B cell (primary cell): ENCODE measurements around the gene PRAMEF14. TPM values are rescaled to one million over a fixed set of nuclear protein-coding genes. Genes with fewer than 3 reads are reported as not detected.
"Not testable (repeated sequence)": the region's sequence is repeated elsewhere in the genome, so short reads cannot be mapped to it uniquely, and the experiment has no call there.

Experiments used
- ATAC-seq: fragments of 200-7000 bp; cut with Tn5 transposase; one replicate; pipeline ENCODE4 v1.10.0; 2021; ENCODE audit warnings: low read depth, mild to moderate bottlenecking, moderate number of reproducible peaks, moderate library complexity
- CTCF ChIA-PET: fragments of 350-600 bp; sonication (Branson Sonifier 250); formaldehyde crosslinking; loops from one replicate; lab custom pipeline; 2021; ENCODE audit warnings: antibody characterized with exemption, inconsistent platforms; lab: Charles Lee
- POLR2A ChIA-PET: fragments of 350-600 bp; sonication (Branson Sonifier 250); formaldehyde crosslinking; loops from one replicate; lab custom pipeline; 2021; ENCODE audit warnings: antibody characterized with exemption; lab: Charles Lee
- DNase-seq: peaks from one replicate; pipeline ENCODE4 v3.0.0; 2013
- H2AFZ ChIP-seq: 2 replicates; pipeline ENCODE4 v1.6.1; 2012; ENCODE audit warnings: mild to moderate bottlenecking, low read depth, low read length; ENCODE audit not compliant: insufficient read depth, poor library complexity, severe bottlenecking
- H3K27ac ChIP-seq, 2 donors: 1 replicate in 1 of 2; 2 replicates in 1 of 2; pipeline ENCODE4 v1.5.1; 2012 to 2013; ENCODE audit warnings: low read length in 2 of 2, mild to moderate bottlenecking in 2 of 2, moderate library complexity in 1 of 2
- H3K27me3 ChIP-seq, 4 experiments: fragments of 200-600 bp in 1 of 4; sonication (generic) in 1 of 4; replicated peaks in 1 of 4; 1 replicate in 2 of 4; 2 replicates in 2 of 4; pipeline versions ENCODE4 v1.6.1 to v1.7.0; 2013 to 2016; ENCODE audit warnings: low read length in 3 of 4, mild to moderate bottlenecking in 2 of 4, mixed read lengths in 1 of 4, moderate library complexity in 1 of 4; ENCODE audit not compliant: insufficient read depth in 4 of 4, control insufficient read depth in 3 of 4; ENCODE audit errors: control extremely low read depth in 1 of 4
- H3K36me3 ChIP-seq, 2 experiments: replicated peaks in 1 of 2; 1 replicate in 1 of 2; 2 replicates in 1 of 2; pipeline versions ENCODE4 v1.6.1 to v1.7.1; 2013; ENCODE audit warnings: low read length in 1 of 2; ENCODE audit not compliant: insufficient read depth in 2 of 2, control insufficient read depth in 1 of 2; ENCODE audit errors: control extremely low read depth in 1 of 2, extremely low read depth in 1 of 2
- H3K4me1 ChIP-seq, 2 donors: fragments of 200-600 bp in 1 of 2; sonication (generic) in 1 of 2; 1 replicate in 1 of 2; 2 replicates in 1 of 2; pipeline versions ENCODE4 v1.5.1 to v1.6.1; 2013 to 2017; ENCODE audit warnings: low read length in 2 of 2; ENCODE audit not compliant: control insufficient read depth in 2 of 2, insufficient read depth in 2 of 2
- H3K4me2 ChIP-seq: replicated peaks from 2 replicates; pipeline ENCODE3; 2012; ENCODE audit warnings: mild to moderate bottlenecking, low read depth, low read length; ENCODE audit not compliant: poor library complexity, severe bottlenecking
- H3K4me3 ChIP-seq, 5 experiments: fragments of 200-600 bp in 1 of 5; sonication (generic) in 1 of 5; 1 replicate in 3 of 5; 2 replicates in 2 of 5; pipeline versions ENCODE4 v1.5.1 to v1.7.0; 2011 to 2016; ENCODE audit warnings: low read length in 4 of 5, mild to moderate bottlenecking in 4 of 5, low read depth in 2 of 5, control low read depth in 1 of 5, moderate library complexity in 1 of 5; ENCODE audit not compliant: insufficient read depth in 1 of 5; ENCODE audit errors: control extremely low read depth in 1 of 5, extremely low read depth in 1 of 5
- H3K79me2 ChIP-seq: fragments of 200-600 bp; sonication (generic); one replicate; pipeline ENCODE4 v1.6.0; 2016; ENCODE audit warnings: low read length; ENCODE audit not compliant: control insufficient read depth, insufficient read depth
- H3K9ac ChIP-seq: fragments of 200-600 bp; sonication (generic); 2 replicates; pipeline ENCODE4 v1.6.1; 2017; ENCODE audit warnings: mild to moderate bottlenecking, low read length, moderate library complexity
- H3K9me3 ChIP-seq, 3 donors: one replicate each; pipeline versions ENCODE4 v1.6.1 to v1.7.1; 2013; ENCODE audit warnings: low read length in 2 of 3; ENCODE audit not compliant: control insufficient read depth in 2 of 3, insufficient read depth in 1 of 3; ENCODE audit errors: control extremely low read depth in 1 of 3
- H4K20me1 ChIP-seq: 2 replicates; pipeline ENCODE4 v1.6.0; 2012; ENCODE audit warnings: mild to moderate bottlenecking, low read length; ENCODE audit not compliant: insufficient read depth, control insufficient read depth, poor library complexity, severe bottlenecking
- H3K27ac Mint-ChIP-seq: one replicate; pipeline ENCODE4 v1.8.0; 2021; ENCODE audit warnings: mixed read lengths
- H3K27me3 Mint-ChIP-seq: one replicate; pipeline ENCODE4 v1.8.0; 2021; ENCODE audit warnings: mixed read lengths
- H3K4me1 Mint-ChIP-seq: one replicate; pipeline ENCODE4 v1.8.0; 2021; ENCODE audit warnings: mixed read lengths
- H3K4me3 Mint-ChIP-seq: one replicate; pipeline ENCODE4 v1.8.0; 2021; ENCODE audit warnings: mixed read lengths
- H3K9me3 Mint-ChIP-seq: one replicate; pipeline ENCODE4 v1.8.0; 2022; ENCODE audit warnings: mixed read lengths; ENCODE audit not compliant: insufficient read depth
- CTCF ChIP-seq: fragments of 200-600 bp; IDR thresholded peaks from one replicate; pipeline ENCODE4 v1.8.0; 2022; ENCODE audit warnings: antibody characterized with exemption, mild to moderate bottlenecking
- WGBS: methylation state at CpG from one replicate; pipeline ENCODE4 v1.1.5; 2013; ENCODE audit warnings: missing lambda C conversion rate; ENCODE audit not compliant: insufficient coverage; 5-methylcytosine and 5-hydroxymethylcytosine counted together
- intact Hi-C: fragments of 100-400 bp; cut with micrococcal nuclease; formaldehyde crosslinking; loops from one replicate; pipeline ENCODE4 v1.10.0; 2022
- polyA plus RNA-seq: library from polyadenylated mRNA; depleted of rRNA; stranded (reverse); fragments of >200 nt; gene quantifications from 2 replicates; pipeline ENCODE4 v1.2.3, GENCODE V29; 2012
- total RNA-seq, 2 donors: library from RNA; stranded (reverse); fragments of 120-200 nt in 1 of 2; gene quantifications; 1 replicate in 1 of 2; 2 replicates in 1 of 2; pipeline versions ENCODE4 v1.2.3 to v1.2.4, GENCODE V29; 2013 to 2022

Gene PRAMEF14
- total and polyA plus RNA-seq, 2 donors (not counting 1 experiment from before 2014, with no cell fraction given) = not detected

- H3K9me3 Mint-ChIP-seq, H3K4me3 Mint-ChIP-seq, CTCF ChIA-PET, H2AFZ ChIP-seq, H3K4me3 ChIP-seq, H4K20me1 ChIP-seq, H3K4me2 ChIP-seq, POLR2A ChIA-PET, H3K36me3 ChIP-seq, H3K27me3 ChIP-seq, H3K27ac Mint-ChIP-seq, H3K27ac ChIP-seq, intact Hi-C loops, DNase-seq, H3K4me1 Mint-ChIP-seq, H3K9ac ChIP-seq, H3K9me3 ChIP-seq, H3K79me2 ChIP-seq, H3K27me3 Mint-ChIP-seq, ATAC-seq, H3K4me1 ChIP-seq: not testable (repeated sequence)
- WGBS = 78% methylated on average over 2 of the region's 4 CpGs
- peak; percentile 10 for TF ChIP-seq CTCF
Observed at GRCh38 chr1:13368544-13368943, 21.6 kb upstream of the PRAMEF14 start.

GRCh38 chr1:13366536-13366935, 19.6 kb upstream of the PRAMEF14 start:
- H3K79me2 ChIP-seq, H3K4me3 ChIP-seq, DNase-seq, H3K36me3 ChIP-seq, H3K4me1 Mint-ChIP-seq, H3K4me3 Mint-ChIP-seq, H3K9me3 Mint-ChIP-seq, H3K27ac ChIP-seq, H3K9me3 ChIP-seq, H2AFZ ChIP-seq, intact Hi-C loops, H3K9ac ChIP-seq, ATAC-seq, H3K27me3 ChIP-seq, POLR2A ChIA-PET, H3K4me2 ChIP-seq, H3K27me3 Mint-ChIP-seq, H3K4me1 ChIP-seq, H3K27ac Mint-ChIP-seq, H4K20me1 ChIP-seq, CTCF ChIA-PET: not testable (repeated sequence)
- WGBS = no CpG with 5 or more reads among the region's 3 CpGs

- H3K4me1 ChIP-seq, H3K4me3 ChIP-seq, intact Hi-C loops, H3K9me3 Mint-ChIP-seq, H3K36me3 ChIP-seq, H3K27ac ChIP-seq, H3K27me3 ChIP-seq, H3K27me3 Mint-ChIP-seq, H3K4me2 ChIP-seq, H2AFZ ChIP-seq, H3K4me1 Mint-ChIP-seq, DNase-seq, POLR2A ChIA-PET, H3K9me3 ChIP-seq, H3K79me2 ChIP-seq, H3K27ac Mint-ChIP-seq, H3K9ac ChIP-seq, H3K4me3 Mint-ChIP-seq, H4K20me1 ChIP-seq, ATAC-seq, CTCF ChIA-PET: not testable (repeated sequence)
- WGBS = no CpG with 5 or more reads among the region's 4 CpGs
Observed at GRCh38 chr1:13364928-13365327, 18.0 kb upstream of the PRAMEF14 start.

- H3K4me1 Mint-ChIP-seq, H3K79me2 ChIP-seq, H4K20me1 ChIP-seq, H3K4me3 ChIP-seq, H3K9me3 Mint-ChIP-seq, POLR2A ChIA-PET, H3K9me3 ChIP-seq, CTCF ChIA-PET, H3K27me3 Mint-ChIP-seq, ATAC-seq, H3K4me3 Mint-ChIP-seq, H3K27ac ChIP-seq, H3K27ac Mint-ChIP-seq, intact Hi-C loops, H3K36me3 ChIP-seq, DNase-seq, H3K4me1 ChIP-seq, H3K4me2 ChIP-seq, H3K27me3 ChIP-seq, H3K9ac ChIP-seq, H2AFZ ChIP-seq: not testable (repeated sequence)
- no CpG with 5 or more reads among the region's 7 CpGs for WGBS
Observed at GRCh38 chr1:13362364-13362763, 15.4 kb upstream of the PRAMEF14 start.
